GM19467 (cell line): ENCODE measurements around the gene SHOC2.

Source experiments
- ATAC-seq: cut with Tn5 transposase; IDR thresholded peaks from one replicate; pipeline ENCODE4 v1.9.1; 2021; ENCODE audit warnings: mild to moderate bottlenecking, moderate library complexity; ENCODE audit not compliant: unreplicated experiment

SHOC2 gene

DNA sequence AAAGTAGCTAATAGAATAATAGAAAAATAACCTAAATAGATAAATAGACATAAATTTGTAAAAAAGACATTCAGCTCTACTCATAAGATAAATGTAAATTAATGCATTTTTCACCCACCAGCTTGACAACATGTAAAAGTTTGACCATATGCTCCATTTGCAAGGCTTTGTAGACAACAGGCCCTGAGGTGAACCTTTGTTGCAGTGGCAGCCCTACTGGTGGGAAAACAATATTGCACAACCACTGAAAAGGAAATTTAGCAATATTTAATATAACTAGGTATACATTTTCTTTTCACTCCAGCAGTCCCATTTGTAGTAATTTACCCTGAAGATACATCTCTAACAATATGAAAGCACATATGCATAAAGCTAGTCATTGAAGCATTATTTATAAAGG, 118.5 kb downstream of the SHOC2 start:
- ATAC-seq = no peak

- no peak for ATAC-seq
These were observed 120.1 kb downstream of the SHOC2 start for GRCh38 chr10:111039522-111039921.

DNA sequence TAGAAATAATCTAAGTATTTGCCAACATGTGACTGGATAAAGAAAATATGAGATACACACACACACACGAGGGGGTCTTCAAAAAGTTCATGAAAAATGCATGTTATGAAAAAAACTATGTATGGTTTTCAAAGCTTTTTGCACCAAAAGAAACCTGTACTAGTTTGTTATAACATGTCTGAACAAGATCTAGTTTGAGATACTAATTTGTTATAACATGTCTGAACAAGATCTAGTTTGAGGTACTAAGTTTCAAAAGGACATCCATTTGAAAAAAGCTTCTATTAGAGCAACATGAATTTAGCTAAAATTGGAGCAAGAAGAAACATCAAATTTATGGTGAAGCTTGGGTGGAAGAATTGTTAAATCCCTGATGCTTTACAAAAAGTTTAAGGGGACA, 137.6 kb downstream of the SHOC2 start:
- ATAC-seq = no peak
